Measurements from ENCODE around the gene SORCS1. TPM values are rescaled to one million over a fixed set of nuclear protein-coding genes. Genes with fewer than 3 reads are reported as not detected.

Gene SORCS1
- polyA plus RNA-seq, 1 of the 3 experiments (the other 2 are of a cell fraction), result 0.66 TPM

DNA sequence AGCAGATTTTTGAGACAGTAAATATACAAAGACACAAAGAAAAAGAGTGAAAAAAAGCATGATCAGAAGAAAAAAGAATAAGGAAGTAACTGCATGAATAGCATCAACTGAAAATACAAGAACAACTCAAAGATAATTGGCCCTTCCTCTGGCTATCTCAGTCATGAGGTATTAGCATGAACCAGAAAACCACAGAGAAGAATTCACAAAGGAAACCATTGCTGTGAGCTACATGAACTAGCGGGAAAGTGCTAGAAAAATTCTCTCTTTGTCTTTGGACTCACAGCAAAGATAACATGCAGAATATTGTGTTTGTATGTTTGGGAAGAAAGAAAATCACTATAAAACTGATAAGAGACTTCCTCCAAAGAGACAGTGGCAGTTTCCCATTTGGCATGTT lies 82.9 kb downstream of the SORCS1 start:
- Histone ChIP-seq H3K4me2 (no peak overlapping the region), H4K20me1 (ENCODE audit: insufficient read depth) (no peaks in the 10 kb centered on the region), H3K4me3 (ENCODE audit: low read depth in 2 of 2, low read length in 1 of 2) (no peak overlapping the region), H3K27me3 (ENCODE audit: insufficient read depth) (no peaks in the 10 kb centered on the region), H3K79me2 (ENCODE audit: insufficient read depth) (no peaks in the 10 kb centered on the region), H3K9me3 (no peaks in the 10 kb centered on the region), H3K9ac (no peak overlapping the region), H3K27ac (ENCODE audit: low read depth in 2 of 2, low read length in 1 of 2) (no peak overlapping the region), H3K9me2 (no peaks in the 10 kb centered on the region), H2AFZ (ENCODE audit: low read depth) (no peak overlapping the region), H3K4me1 (ENCODE audit: control insufficient read depth in 1 of 2, insufficient read depth in 2 of 2, low read depth in 1 of 2, low read length in 1 of 2) (peaks cover 0 to 5% of the 10 kb centered on the region in 2 experiments; a peak in 2 of 4 replicates), H3F3A (replicated peaks; ENCODE audit: insufficient read depth) (no peaks in the 10 kb centered on the region), H3K36me3 (replicated peaks in 1 of 2; ENCODE audit: control insufficient read depth in 1 of 2, insufficient read depth in 2 of 2, low read length in 1 of 2) (no peaks in the 10 kb centered on the region)
- TF ChIP-seq EP300 (IDR thresholded peaks at IDR 0.05; ENCODE audit: borderline replicate concordance in 1 of 2, low read depth in 1 of 2, low read length in 1 of 2), result no peak
- TF ChIP-seq FOXM1 (IDR thresholded peaks at IDR 0.05; ENCODE audit: low read depth), result no peak
- no peak for TF ChIP-seq ELF1 (IDR thresholded peaks at IDR 0.05)
- no peak for TF ChIP-seq TCF12 (IDR thresholded peaks at IDR 0.05)
- TF ChIP-seq NFIC (IDR thresholded peaks at IDR 0.05; ENCODE audit: borderline replicate concordance), result no peak
- no peak for TF ChIP-seq JUND (IDR thresholded peaks at IDR 0.05)
- TF ChIP-seq, protein P1, sequence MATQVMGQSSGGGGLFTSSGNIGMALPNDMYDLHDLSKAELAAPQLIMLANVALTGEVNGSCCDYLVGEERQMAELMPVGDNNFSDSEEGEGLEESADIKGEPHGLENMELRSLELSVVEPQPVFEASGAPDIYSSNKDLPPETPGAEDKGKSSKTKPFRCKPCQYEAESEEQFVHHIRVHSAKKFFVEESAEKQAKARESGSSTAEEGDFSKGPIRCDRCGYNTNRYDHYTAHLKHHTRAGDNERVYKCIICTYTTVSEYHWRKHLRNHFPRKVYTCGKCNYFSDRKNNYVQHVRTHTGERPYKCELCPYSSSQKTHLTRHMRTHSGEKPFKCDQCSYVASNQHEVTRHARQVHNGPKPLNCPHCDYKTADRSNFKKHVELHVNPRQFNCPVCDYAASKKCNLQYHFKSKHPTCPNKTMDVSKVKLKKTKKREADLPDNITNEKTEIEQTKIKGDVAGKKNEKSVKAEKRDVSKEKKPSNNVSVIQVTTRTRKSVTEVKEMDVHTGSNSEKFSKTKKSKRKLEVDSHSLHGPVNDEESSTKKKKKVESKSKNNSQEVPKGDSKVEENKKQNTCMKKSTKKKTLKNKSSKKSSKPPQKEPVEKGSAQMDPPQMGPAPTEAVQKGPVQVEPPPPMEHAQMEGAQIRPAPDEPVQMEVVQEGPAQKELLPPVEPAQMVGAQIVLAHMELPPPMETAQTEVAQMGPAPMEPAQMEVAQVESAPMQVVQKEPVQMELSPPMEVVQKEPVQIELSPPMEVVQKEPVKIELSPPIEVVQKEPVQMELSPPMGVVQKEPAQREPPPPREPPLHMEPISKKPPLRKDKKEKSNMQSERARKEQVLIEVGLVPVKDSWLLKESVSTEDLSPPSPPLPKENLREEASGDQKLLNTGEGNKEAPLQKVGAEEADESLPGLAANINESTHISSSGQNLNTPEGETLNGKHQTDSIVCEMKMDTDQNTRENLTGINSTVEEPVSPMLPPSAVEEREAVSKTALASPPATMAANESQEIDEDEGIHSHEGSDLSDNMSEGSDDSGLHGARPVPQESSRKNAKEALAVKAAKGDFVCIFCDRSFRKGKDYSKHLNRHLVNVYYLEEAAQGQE (IDR thresholded peaks at IDR 0.05; ENCODE audit: low read depth, low read length), result no peak
- no peak for TF ChIP-seq YY1 (IDR thresholded peaks at IDR 0.05; ENCODE audit: low read depth)
- POLR2A ChIA-PET, result no interaction called here
- no peak for DNase-seq
- WGBS (ENCODE audit: low lambda C conversion rate), result 36% methylated on average over 1 of the region's 1 CpG
- CTCF ChIA-PET, result no interaction called here

DNA sequence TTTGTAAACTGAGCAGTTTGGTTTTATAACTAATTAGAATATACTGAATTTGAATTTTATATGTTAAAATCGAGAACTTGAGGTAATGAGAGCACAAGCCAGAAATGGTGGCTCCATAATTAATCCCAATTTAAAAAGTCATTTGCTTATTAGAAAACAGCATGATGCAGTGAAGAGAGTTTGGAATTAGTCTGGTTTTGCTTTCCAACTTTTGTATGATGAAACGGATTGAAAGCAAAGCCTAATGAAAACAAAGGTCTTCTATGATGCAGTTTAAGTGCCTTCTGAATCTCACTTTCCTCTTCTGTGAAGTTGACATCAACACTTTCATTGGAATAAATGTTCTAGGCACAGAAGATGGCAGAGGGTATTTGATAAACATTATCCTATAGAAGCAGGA lies 89.4 kb downstream of the SORCS1 start:
- Histone ChIP-seq H3K4me2 (no peak overlapping the region), H3K79me2 (ENCODE audit: insufficient read depth) (no peaks in the 10 kb centered on the region), H2AFZ (ENCODE audit: low read depth) (no peak overlapping the region), H3K36me3 (replicated peaks in 1 of 2; ENCODE audit: control insufficient read depth in 1 of 2, insufficient read depth in 2 of 2, low read length in 1 of 2) (no peaks in the 10 kb centered on the region), H3K4me3 (ENCODE audit: low read depth in 2 of 2, low read length in 1 of 2) (no peak overlapping the region), H3K9me3 (no peaks in the 10 kb centered on the region), H3K4me1 (ENCODE audit: control insufficient read depth in 1 of 2, insufficient read depth in 2 of 2, low read depth in 1 of 2, low read length in 1 of 2) (peaks cover 0 to 22% of the 10 kb centered on the region in 2 experiments; a peak in 2 of 4 replicates), H3K9ac (no peak overlapping the region), H3K9me2 (no peaks in the 10 kb centered on the region), H3F3A (replicated peaks; ENCODE audit: insufficient read depth) (no peaks in the 10 kb centered on the region), H3K27me3 (ENCODE audit: insufficient read depth) (no peaks in the 10 kb centered on the region), H4K20me1 (ENCODE audit: insufficient read depth) (no peaks in the 10 kb centered on the region), H3K27ac (ENCODE audit: low read depth in 2 of 2, low read length in 1 of 2) (peak overlapping the region in 1 of 2 experiments; percentile 34; a peak in 1 of 4 replicates)
- TF ChIP-seq JUND (IDR thresholded peaks at IDR 0.05) (no peak), POLR2AphosphoS5 (IDR thresholded peaks at IDR 0.05; ENCODE audit: low read depth, low read length) (no peak), RAD21 (IDR thresholded peaks at IDR 0.05; ENCODE audit: low read length) (no peak), TAF1 (IDR thresholded peaks at IDR 0.05; ENCODE audit: borderline replicate concordance, low read depth, low read length) (no peak), GATA2 (CRISPR knock-in tag; IDR thresholded peaks at IDR 0.05) (no peak), GABPA (IDR thresholded peaks at IDR 0.05; ENCODE audit: low read depth) (no peak), TEAD4 (IDR thresholded peaks at IDR 0.05; ENCODE audit: borderline replicate concordance, insufficient read depth) (no peak), YY1 (IDR thresholded peaks at IDR 0.05; ENCODE audit: low read depth) (no peak), FOXJ3 (CRISPR knock-in tag; IDR thresholded peaks at IDR 0.05) (no peak)
- TF ChIP-seq, protein P1 (IDR thresholded peaks at IDR 0.05; ENCODE audit: low read depth, low read length), result no peak
- ChIA-PET CTCF (no interaction called here), POLR2A (no interaction called here)
- DNase-seq, result no peak
- 19% methylated on average over 2 of the region's 2 CpGs for WGBS (ENCODE audit: low lambda C conversion rate)
